Omental fat pad (tissue), 4 donors: Measurements from ENCODE around the gene CDH23. TPM values are rescaled to one million over a fixed set of nuclear protein-coding genes. Genes with fewer than 3 reads are reported as not detected.

ENCODE experiments used
- ATAC-seq: fragments of 150-250 bp; one replicate; pipeline ENCODE4 v1.9.1; 2016; ENCODE audit warnings: mild to moderate bottlenecking, moderate library complexity; ENCODE audit not compliant: low FRiP score
- DNase-seq: peaks from one replicate; pipeline ENCODE4 v3.0.0-alpha.2; 2019; ENCODE audit warnings: low spot score
- CTCF ChIP-seq, 3 donors: fragments of 450-650 bp; IDR thresholded peaks; one replicate each; pipeline ENCODE4 v1.5.1; 2016 to 2017; ENCODE audit warnings: antibody characterized with exemption in 3 of 3, mild to moderate bottlenecking in 3 of 3, moderate library complexity in 2 of 3
- total RNA-seq, 4 donors: library from RNA; depleted of rRNA; stranded (reverse); fragments of >200 nt; gene quantifications; one replicate each; pipeline ENCODE4 v1.1.0, GENCODE V29; 2016

Gene CDH23
- total RNA-seq, 4 donors from 2014 or later, result 25.3 to 41.9 (median 34.4) TPM

- TF ChIP-seq CTCF (IDR thresholded peaks at IDR 0.05), result no peak
- no peak for DNase-seq
- no peak for ATAC-seq
Measured at GRCh38 chr10:71638822-71639719, 242.4 kb downstream of the CDH23 start.

GRCh38 chr10:71640607-71641006, 243.9 kb downstream of the CDH23 start:
- DNase-seq (no peak), ATAC-seq (no peak)
- no peak for TF ChIP-seq CTCF (IDR thresholded peaks at IDR 0.05)

- no peak for ATAC-seq
Measured at GRCh38 chr10:71641449-71641848, 244.7 kb downstream of the CDH23 start.

GRCh38 chr10:71641986-71642385, 245.3 kb downstream of the CDH23 start:
- DNase-seq (no peak), ATAC-seq (no peak)
- no peak for TF ChIP-seq CTCF (IDR thresholded peaks at IDR 0.05)

More at GRCh38 chr10:71641449-71641848, 244.7 kb downstream of the CDH23 start:
- no peak for TF ChIP-seq CTCF (IDR thresholded peaks at IDR 0.05)
- DNase-seq, result no peak

- no peak for DNase-seq
- TF ChIP-seq CTCF (IDR thresholded peaks at IDR 0.05), result no peak
- ATAC-seq, result no peak
Measured at GRCh38 chr10:71643904-71644303, 247.2 kb downstream of the CDH23 start.

- no peak for TF ChIP-seq CTCF (IDR thresholded peaks at IDR 0.05)
- DNase-seq (no peak), ATAC-seq (no peak)
Measured at GRCh38 chr10:71644307-71645180, 247.8 kb downstream of the CDH23 start.
